ENCODE measurements around the gene FAM107B. TPM values are rescaled to one million over a fixed set of nuclear protein-coding genes. Genes with fewer than 3 reads are reported as not detected.

FAM107B gene
- total and polyA plus RNA-seq, 2 of the 13 experiments (the other 11 are each of a cell fraction or from before 2014, with no cell fraction given) = 15.7 to 24.8 TPM

DNA sequence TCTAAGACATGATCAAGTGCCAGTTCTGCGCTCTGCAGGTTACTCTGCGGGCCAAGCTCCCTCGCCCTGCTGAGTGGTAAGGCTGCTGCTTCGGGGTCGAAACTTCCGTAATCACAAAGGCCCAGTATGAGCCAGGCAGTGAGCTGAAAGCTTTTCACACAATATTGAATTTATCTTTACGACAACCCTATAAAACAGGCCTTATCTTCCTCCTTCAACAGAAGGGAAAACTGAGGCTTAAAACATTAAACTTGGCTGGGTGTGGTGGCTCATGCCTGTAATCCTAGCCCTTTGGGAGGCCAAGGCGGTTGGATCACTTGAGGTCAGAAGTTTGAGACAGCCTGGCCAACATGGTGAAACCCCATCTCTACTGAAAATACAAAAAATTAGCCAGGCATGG lies 83.3 kb downstream of the FAM107B start:
- Histone ChIP-seq H3K9me3 (ENCODE audit: low read length) (no peaks in the 10 kb centered on the region), H2AFZ (ENCODE audit: low read length) (no peak overlapping the region), H4K20me1 (ENCODE audit: insufficient read depth, low read length) (no peaks in the 10 kb centered on the region), H3K27ac (ENCODE audit: extremely low read length, insufficient read depth, low read length) (no peak overlapping the region), H3K4me2 (ENCODE audit: low read depth, low read length) (no peak overlapping the region), H3K4me1 (ENCODE audit: insufficient read depth, low read length) (peaks cover 7% of the 10 kb centered on the region), H3K27me3 (ENCODE audit: control insufficient read depth in 1 of 2, insufficient read depth in 2 of 2, low read length in 2 of 2) (0 out of 5 replicates have a peak, but pooled peaks cover 0 to 4% of the 10 kb centered on the region in 2 experiments), H3K9ac (ENCODE audit: insufficient read depth, low read depth, low read length) (no peak overlapping the region), H3K4me3 (replicated peaks in 1 of 3; ENCODE audit: insufficient read depth in 1 of 3, low read depth in 2 of 3, low read length in 3 of 3) (no peak overlapping the region), H3K36me3 (replicated peaks in 1 of 2; ENCODE audit: control insufficient read depth in 1 of 2, insufficient read depth in 2 of 2, low read length in 2 of 2) (no peaks in the 10 kb centered on the region), H3K79me2 (ENCODE audit: insufficient read depth, low read length) (no peaks in the 10 kb centered on the region)
- 61% methylated on average over 8 of the region's 8 CpGs for WGBS (ENCODE audit: low lambda C conversion rate)
- FAIRE-seq (no peak), DNase-seq (ENCODE audit: low spot score) (no peak), ATAC-seq (no peak)
- BruUV-seq (replicated peaks) = no TSS peak
- in situ Hi-C loops (cut with HindIII; ENCODE audit: extremely low pct_ligation_motif_present, low pct_unique_long_range_greater_than_20kb) (no loop called here), intact Hi-C loops (cut with micrococcal nuclease; ENCODE audit: unreplicated experiment) (no loop called here)
- no peak for TF ChIP-seq ZNF18 (CRISPR knock-in tag; IDR thresholded peaks at IDR 0.05; ENCODE audit: insufficient replicate concordance)
- TF ChIP-seq NCOA2 (CRISPR knock-in tag; IDR thresholded peaks at IDR 0.05) = no peak
- TF ChIP-seq ZNF383 (CRISPR knock-in tag; IDR thresholded peaks at IDR 0.05; ENCODE audit: borderline replicate concordance) = no peak
- TF ChIP-seq, protein P1, sequence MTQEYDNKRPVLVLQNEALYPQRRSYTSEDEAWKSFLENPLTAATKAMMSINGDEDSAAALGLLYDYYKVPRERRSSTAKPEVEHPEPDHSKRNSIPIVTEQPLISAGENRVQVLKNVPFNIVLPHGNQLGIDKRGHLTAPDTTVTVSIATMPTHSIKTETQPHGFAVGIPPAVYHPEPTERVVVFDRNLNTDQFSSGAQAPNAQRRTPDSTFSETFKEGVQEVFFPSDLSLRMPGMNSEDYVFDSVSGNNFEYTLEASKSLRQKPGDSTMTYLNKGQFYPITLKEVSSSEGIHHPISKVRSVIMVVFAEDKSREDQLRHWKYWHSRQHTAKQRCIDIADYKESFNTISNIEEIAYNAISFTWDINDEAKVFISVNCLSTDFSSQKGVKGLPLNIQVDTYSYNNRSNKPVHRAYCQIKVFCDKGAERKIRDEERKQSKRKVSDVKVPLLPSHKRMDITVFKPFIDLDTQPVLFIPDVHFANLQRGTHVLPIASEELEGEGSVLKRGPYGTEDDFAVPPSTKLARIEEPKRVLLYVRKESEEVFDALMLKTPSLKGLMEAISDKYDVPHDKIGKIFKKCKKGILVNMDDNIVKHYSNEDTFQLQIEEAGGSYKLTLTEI (CRISPR knock-in tag; conservative IDR thresholded peaks at IDR 0.05) = no peak
- no peak for TF ChIP-seq ZBTB42 (CRISPR knock-in tag; IDR thresholded peaks at IDR 0.05)
- TF ChIP-seq, protein P2, sequence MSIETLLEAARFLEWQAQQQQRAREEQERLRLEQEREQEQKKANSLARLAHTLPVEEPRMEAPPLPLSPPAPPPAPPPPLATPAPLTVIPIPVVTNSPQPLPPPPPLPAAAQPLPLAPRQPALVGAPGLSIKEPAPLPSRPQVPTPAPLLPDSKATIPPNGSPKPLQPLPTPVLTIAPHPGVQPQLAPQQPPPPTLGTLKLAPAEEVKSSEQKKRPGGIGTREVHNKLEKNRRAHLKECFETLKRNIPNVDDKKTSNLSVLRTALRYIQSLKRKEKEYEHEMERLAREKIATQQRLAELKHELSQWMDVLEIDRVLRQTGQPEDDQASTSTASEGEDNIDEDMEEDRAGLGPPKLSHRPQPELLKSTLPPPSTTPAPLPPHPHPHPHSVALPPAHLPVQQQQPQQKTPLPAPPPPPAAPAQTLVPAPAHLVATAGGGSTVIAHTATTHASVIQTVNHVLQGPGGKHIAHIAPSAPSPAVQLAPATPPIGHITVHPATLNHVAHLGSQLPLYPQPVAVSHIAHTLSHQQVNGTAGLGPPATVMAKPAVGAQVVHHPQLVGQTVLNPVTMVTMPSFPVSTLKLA (IDR thresholded peaks at IDR 0.05) = no peak
- TF ChIP-seq MED13 (CRISPR knock-in tag; IDR thresholded peaks at IDR 0.05) = no peak
- TF ChIP-seq SYNCRIP (IDR thresholded peaks at IDR 0.05; ENCODE audit: insufficient read depth, low read depth, low read length) = no peak
- TF ChIP-seq NCOR1 (IDR thresholded peaks at IDR 0.05; ENCODE audit: borderline replicate concordance, low read length) = no peak
- no peak for TF ChIP-seq RELA (CRISPR knock-in tag; IDR thresholded peaks at IDR 0.05)
- no peak for TF ChIP-seq CC2D1A (CRISPR knock-in tag; IDR thresholded peaks at IDR 0.05)
- no peak for TF ChIP-seq ZNF331 (CRISPR knock-in tag; IDR thresholded peaks at IDR 0.05)
- no peak for TF ChIP-seq TBX3 (IDR thresholded peaks at IDR 0.05; ENCODE audit: borderline replicate concordance)
- TF ChIP-seq ZFP36L1 (CRISPR knock-in tag; IDR thresholded peaks at IDR 0.05) = no peak
- ChIA-PET CTCF (ENCODE audit: low intra/inter-chr PET ratio, low total read pairs) (no interaction called here), POLR2A (no interaction called here)
